ENCODE measurements around the gene UBN2.
"Not testable (repeated sequence)": the region's sequence is repeated elsewhere in the genome, so short reads cannot be mapped to it uniquely, and the experiment has no call there.

UBN2 gene

DNA sequence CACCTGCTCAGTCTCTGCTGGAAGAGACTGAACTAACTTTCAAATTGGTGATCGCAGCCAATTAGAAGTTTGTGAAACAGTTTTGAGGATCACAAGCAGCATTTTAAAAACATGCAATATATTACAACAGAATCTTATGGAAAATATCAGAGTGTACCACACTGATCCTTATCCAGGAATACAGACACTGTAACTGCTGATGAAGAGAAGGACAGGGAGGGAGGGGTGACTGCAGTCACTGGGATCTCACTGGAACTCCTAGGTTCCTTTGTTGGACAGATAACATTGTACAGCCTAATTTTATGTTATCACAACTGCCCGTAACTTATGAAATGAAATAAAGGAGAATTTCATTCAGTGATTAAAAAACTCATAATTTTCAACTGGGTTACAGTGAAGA is 6.8 kb upstream of the UBN2 start:
- H4K20me1 ChIP-seq (ENCODE audit: control insufficient read depth, insufficient read depth, low read depth, low read length), result no peaks in the 10 kb centered on the region
- no peaks in the 10 kb centered on the region for H3F3A ChIP-seq (ENCODE audit: control insufficient read depth, insufficient read depth)
- no peaks in the 10 kb centered on the region for H3K79me2 ChIP-seq (ENCODE audit: control insufficient read depth, low read length)
- no peaks in the 10 kb centered on the region for H3K9me3 ChIP-seq (ENCODE audit: control insufficient read depth, insufficient read depth, low read length)
- peaks cover 8% of the 10 kb centered on the region for H3K27me3 ChIP-seq (ENCODE audit: control insufficient read depth, low read length)
- no peak overlapping the region for H3K27ac ChIP-seq (ENCODE audit: low read depth, low read length)
- no peak overlapping the region for H3K4me3 ChIP-seq (ENCODE audit: low read length)
- H3K4me2 ChIP-seq (ENCODE audit: low read length), result no peak overlapping the region
- H3K36me3 ChIP-seq (ENCODE audit: control insufficient read depth, low read length), result no peaks in the 10 kb centered on the region
- H3K4me1 ChIP-seq (ENCODE audit: control insufficient read depth, low read length), result no peaks in the 10 kb centered on the region
- no peaks in the 10 kb centered on the region for H3K9me2 ChIP-seq (replicated peaks; ENCODE audit: control insufficient read depth, low read length)
- TF ChIP-seq EZH2phosphoT487 (IDR thresholded peaks at IDR 0.05; ENCODE audit: borderline replicate concordance, low read length), result no peak
- no peak for TF ChIP-seq CTCF (IDR thresholded peaks at IDR 0.05; ENCODE audit: low read depth, low read length, poor library complexity, severe bottlenecking)

DNA sequence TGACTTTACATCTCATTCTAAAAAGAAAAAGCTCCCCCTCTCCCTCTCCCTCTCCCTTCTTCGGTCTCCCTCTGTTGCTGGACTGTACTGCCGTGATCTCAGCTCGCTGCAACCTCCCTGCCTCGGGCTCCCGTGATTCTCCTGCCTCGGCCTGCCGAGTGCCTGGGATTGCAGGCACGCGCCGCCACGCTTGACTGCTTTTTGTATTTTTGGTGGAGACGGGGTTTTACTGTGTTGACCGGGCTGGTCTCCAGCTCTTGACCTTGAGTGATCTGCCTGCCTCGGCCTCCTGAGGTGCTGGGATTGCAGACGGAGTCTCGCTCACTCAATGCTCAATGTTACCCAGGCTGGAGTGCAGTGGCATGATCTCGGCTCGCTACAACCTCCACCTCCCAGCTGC is 6.2 kb upstream of the UBN2 start:
- not testable (repeated sequence) for H3K9me2 ChIP-seq (replicated peaks; ENCODE audit: control insufficient read depth, low read length); H3K4me2 ChIP-seq (ENCODE audit: low read length); H3F3A ChIP-seq (ENCODE audit: control insufficient read depth, insufficient read depth); H3K4me3 ChIP-seq (ENCODE audit: low read length); H4K20me1 ChIP-seq (ENCODE audit: control insufficient read depth, insufficient read depth, low read depth, low read length); H3K36me3 ChIP-seq (ENCODE audit: control insufficient read depth, low read length); H3K9me3 ChIP-seq (ENCODE audit: control insufficient read depth, insufficient read depth, low read length); H3K79me2 ChIP-seq (ENCODE audit: control insufficient read depth, low read length); H3K27ac ChIP-seq (ENCODE audit: low read depth, low read length); H3K4me1 ChIP-seq (ENCODE audit: control insufficient read depth, low read length)
- peaks cover 11% of the 10 kb centered on the region for H3K27me3 ChIP-seq (ENCODE audit: control insufficient read depth, low read length)

GRCh38 chr7:139225286-139226157 is 5.5 kb upstream of the UBN2 start:
- not testable (repeated sequence) for H3K9me2 ChIP-seq (replicated peaks; ENCODE audit: control insufficient read depth, low read length); H3K9me3 ChIP-seq (ENCODE audit: control insufficient read depth, insufficient read depth, low read length); H3K4me2 ChIP-seq (ENCODE audit: low read length); H3K36me3 ChIP-seq (ENCODE audit: control insufficient read depth, low read length); H3K4me3 ChIP-seq (ENCODE audit: low read length); H4K20me1 ChIP-seq (ENCODE audit: control insufficient read depth, insufficient read depth, low read depth, low read length); H3K4me1 ChIP-seq (ENCODE audit: control insufficient read depth, low read length); H3F3A ChIP-seq (ENCODE audit: control insufficient read depth, insufficient read depth); H3K27ac ChIP-seq (ENCODE audit: low read depth, low read length); H3K79me2 ChIP-seq (ENCODE audit: control insufficient read depth, low read length)
- peaks cover 14% of the 10 kb centered on the region for H3K27me3 ChIP-seq (ENCODE audit: control insufficient read depth, low read length)

DNA sequence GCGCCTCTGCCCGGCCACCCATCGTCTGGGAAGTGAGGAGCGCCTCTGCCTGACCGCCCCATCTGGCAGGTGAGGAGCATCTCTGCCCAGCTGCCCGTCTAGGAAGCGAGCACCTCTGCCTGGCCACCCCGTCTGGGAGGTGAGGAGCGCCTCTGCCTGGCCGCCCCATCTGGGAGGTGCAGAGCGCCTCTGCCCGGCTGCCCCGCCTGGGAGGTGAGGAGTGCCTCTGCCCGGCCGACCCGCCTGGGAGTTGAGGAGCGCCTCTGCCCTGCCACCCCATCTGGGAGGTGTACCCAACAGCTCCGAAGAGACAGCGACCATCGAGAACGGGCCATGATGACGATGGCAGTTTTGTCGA is 4.9 kb upstream of the UBN2 start:
- H3K79me2 ChIP-seq (ENCODE audit: control insufficient read depth, low read length); H3K4me1 ChIP-seq (ENCODE audit: control insufficient read depth, low read length); H4K20me1 ChIP-seq (ENCODE audit: control insufficient read depth, insufficient read depth, low read depth, low read length); H3K9me2 ChIP-seq (replicated peaks; ENCODE audit: control insufficient read depth, low read length); H3K27ac ChIP-seq (ENCODE audit: low read depth, low read length); H3K4me3 ChIP-seq (ENCODE audit: low read length); H3K36me3 ChIP-seq (ENCODE audit: control insufficient read depth, low read length); H3K4me2 ChIP-seq (ENCODE audit: low read length); H3K9me3 ChIP-seq (ENCODE audit: control insufficient read depth, insufficient read depth, low read length); H3F3A ChIP-seq (ENCODE audit: control insufficient read depth, insufficient read depth): not testable (repeated sequence)
- peaks cover 14% of the 10 kb centered on the region for H3K27me3 ChIP-seq (ENCODE audit: control insufficient read depth, low read length)

DNA sequence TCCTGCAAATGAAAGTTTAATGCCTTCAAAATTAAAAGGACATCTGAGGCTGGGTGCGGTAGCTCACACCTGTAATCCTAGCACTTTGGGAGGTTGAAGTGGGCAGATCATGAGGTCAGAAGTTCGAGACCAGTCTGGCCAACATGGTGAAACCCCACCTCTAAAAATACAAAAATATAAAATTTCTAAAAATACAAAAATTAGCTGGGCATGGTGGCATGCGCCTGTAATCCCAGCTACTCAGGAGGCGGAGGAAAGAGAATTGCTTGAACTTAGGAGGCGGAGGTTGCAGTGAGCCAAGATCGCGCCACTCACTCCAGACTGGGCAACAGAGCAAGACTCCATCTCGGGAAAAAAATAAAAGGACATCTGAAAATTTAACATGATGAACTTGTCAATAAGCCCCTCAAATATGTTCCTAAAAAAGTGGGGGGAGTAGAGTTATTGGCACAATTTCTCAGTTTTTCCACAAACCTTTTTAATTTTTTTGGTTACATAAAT is 4.0 kb upstream of the UBN2 start:
- H3K27me3 ChIP-seq (ENCODE audit: control insufficient read depth, low read length), result peaks cover 13% of the 10 kb centered on the region
- not testable (repeated sequence) for H3K9me2 ChIP-seq (replicated peaks; ENCODE audit: control insufficient read depth, low read length); H3K36me3 ChIP-seq (ENCODE audit: control insufficient read depth, low read length)

More for the DNA sequence above, 4.0 kb upstream of the UBN2 start:
- not testable (repeated sequence) for H3F3A ChIP-seq (ENCODE audit: control insufficient read depth, insufficient read depth); H3K27ac ChIP-seq (ENCODE audit: low read depth, low read length); H4K20me1 ChIP-seq (ENCODE audit: control insufficient read depth, insufficient read depth, low read depth, low read length); H3K4me3 ChIP-seq (ENCODE audit: low read length); H3K4me2 ChIP-seq (ENCODE audit: low read length); H3K4me1 ChIP-seq (ENCODE audit: control insufficient read depth, low read length); H3K9me3 ChIP-seq (ENCODE audit: control insufficient read depth, insufficient read depth, low read length); H3K79me2 ChIP-seq (ENCODE audit: control insufficient read depth, low read length)

Data from DOHH2 (cell line).